GM19372 (cell line): ENCODE results near the gene ABCA2.

Source experiments
- ATAC-seq: cut with Tn5 transposase; IDR thresholded peaks from one replicate; pipeline ENCODE4 v1.9.1; 2021; ENCODE audit warnings: mild to moderate bottlenecking, low read depth, moderate library complexity; ENCODE audit not compliant: unreplicated experiment

Gene ABCA2

GRCh38 chr9:137032858-137033257 lies 4.8 kb upstream of the ABCA2 start:
- no peak for ATAC-seq

DNA sequence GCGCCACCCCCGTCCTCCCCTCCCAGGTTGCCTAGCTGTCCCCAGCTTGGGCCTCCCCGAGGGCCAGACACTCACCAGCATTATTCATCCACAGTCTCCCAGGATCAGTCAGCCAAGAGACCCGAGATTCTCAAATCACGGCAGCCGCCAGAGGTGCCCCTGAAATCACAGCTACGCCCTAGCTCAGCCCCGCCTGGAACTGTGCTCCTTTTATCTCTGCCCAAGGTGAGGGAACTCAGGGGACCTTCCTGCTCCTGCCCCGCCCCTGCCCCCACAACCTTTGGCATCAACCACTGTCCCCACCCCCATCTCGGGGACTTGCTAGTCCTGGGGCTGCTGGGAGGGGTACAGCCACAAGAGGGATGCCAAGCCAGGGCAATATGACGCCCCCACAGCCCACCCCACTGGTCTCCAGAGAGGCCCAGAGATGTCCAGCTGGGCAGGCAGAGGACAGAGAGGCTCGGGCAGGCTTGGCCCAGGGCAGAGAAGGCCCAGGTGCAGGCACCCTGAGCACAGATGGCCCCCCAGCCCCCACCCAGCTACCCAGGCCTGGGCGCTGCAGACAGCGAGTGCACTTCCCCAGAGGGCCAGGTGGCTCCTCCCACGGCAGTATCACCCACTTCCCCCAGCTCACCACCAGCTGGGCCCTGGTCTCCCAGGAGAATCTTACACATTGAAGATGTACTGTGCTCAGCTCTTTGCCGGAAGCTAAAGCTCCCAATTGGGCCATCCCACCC lies 4.0 kb upstream of the ABCA2 start, which contains the start of gene FUT7:
Gene FUT7 (minus strand): TSS at position 185 of the 737 bp plus-strand sequence. CDS start 97 bp downstream, at position 88.
- no peak for ATAC-seq

DNA sequence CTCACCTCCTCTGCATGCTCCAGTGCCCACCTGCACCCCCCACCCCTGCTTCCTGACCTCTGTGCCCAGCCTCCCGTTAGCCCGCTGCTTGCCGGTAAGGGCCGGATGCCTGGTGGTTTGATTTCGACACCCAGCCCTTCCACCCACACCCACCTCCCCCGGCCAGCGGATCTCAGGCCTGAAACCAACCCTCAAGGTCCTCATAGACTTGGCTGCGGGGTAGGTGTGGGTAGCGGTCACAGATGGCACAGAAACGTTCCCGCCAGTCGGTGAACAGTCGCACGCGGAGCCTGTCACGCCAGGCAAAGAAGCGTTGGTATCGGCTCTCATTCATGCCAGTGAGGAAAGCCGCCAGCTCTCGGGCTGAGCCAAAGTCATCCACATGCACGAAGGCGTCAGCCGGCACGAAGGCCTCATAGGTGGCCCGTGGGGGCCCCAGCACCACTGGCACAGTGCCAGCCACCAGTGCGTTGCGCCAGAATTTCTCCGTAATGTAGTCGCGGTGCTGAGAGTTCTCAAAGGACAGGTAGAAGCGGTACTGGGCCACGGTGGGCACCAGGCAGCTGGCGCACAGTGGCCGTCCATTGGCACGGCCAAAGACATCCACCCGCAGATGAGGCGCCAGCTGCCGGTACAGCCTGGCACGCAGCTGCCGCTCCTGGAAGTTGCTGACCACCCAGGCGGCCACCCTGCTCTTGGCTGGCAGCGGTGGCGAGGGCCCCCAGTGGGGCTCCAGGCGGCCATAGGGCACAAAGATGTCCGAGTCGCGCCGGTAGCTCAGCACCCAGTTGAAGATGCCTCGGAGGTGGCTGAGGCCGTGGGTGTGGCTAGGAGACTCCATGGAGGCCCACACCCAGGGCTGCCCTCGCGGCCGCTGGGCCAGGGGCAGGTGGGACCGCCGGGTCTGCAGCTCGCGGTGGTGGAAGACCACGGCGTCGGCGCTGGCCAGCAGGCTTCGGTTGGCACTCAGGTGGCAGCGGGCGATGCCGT lies 2.8 kb upstream of the ABCA2 start:
- no peak for ATAC-seq

DNA sequence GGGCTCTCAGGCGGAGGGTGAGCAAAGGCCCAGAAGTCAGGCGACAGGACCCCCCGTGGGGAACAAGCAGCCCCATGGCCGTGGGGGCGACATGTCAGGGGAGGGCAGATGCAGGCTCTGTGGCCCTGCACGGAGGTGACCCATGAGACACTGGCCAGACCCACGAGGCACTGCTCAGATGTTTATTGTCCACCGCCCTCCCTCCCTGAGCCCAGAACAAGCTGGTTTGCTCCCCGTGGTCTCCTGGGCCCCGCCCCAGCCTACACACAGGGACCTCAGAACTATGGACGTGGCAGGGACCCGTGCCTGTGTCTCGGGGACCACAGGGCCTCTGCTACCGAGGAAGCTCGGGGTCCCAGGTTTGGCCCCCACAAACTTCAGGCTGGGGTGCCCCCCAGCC lies 2.0 kb upstream of the ABCA2 start:
- ATAC-seq: no peak

DNA sequence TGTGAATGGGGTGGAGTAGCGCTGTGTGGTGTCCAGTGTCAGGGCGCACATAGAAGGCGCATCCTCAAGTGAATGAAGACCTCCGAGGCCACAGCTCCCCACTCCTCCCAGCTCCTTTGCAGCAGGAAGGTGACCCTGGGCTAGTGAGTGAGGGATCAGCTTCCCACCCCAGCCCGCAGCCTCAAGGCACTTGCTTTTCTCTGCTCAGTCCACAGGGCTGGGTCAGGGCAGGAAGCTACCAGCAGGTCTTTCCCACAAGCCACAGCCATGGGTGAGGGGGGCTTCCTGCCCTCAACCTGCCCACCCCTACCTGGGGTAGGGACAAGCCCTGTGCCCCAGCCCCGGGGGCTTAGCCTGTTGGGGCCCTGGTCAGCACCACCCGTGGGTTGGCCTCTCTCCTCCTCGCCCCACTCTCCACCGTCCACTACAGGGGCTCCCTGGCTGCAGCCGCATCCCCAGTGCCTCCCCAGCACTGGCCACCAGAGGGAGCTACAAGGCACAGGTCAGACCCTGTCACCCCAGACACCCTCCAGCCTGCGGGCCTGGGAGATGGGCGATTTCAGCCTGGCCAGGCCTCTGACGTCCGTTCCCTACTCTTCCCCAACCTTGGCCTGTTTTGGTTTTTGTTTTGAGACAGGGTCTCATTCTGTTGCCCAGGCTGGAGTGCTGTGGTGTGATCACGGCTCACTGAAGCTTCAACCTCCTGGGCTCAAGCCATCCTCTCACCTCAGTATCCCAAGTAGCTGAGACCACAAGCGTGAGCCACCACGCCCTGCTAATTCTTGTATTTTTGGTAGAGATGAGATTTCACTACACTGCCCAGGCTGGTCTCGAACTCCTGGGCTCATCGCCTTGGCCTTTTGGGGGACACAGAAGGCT lies 1.3 kb upstream of the ABCA2 start:
- no peak for ATAC-seq

DNA sequence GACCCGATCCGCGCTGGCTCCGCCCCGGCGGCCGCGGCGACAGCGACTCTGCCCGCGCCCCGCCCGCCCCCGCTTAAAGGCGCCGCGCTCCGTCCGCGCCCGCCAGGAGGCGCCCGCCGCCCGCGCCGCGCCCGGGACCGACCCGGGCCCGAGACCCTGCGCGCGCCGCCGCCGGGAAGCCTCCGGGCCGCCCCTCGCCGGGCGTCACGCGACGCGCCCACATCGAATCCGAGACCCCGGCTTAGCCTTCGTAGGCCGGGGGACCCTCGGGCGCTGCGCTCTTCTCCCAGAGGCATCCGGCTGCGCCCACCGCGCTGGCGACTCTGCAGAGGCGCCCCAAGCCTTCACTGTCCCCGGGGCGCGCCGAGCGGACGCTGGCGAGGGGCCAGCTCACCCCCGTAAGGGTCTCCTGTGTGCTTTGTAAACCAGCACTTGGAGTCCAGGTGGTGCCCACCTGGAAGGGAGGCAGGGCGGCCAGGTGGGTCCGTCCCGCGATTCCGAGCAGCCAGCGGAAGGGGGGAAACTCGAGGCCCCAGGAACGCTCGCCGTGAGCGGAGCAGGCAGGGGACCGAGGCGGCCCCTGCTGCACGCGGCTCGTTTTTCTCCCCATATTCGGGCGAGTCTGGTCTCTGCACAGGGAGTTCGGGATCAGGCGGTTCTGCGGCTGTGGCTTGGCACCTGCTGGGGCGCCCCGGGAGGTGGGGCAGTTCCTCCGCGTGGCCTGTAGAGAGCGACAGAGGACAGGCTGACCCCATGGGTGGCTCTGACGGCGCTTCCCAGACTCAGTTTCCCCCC lies 423 bp upstream of the ABCA2 start:
- ATAC-seq: peak; percentile 62

GRCh38 chr9:137026828-137027227 lies 1.2 kb downstream of the ABCA2 start:
- ATAC-seq: no peak

GRCh38 chr9:137026384-137026783 lies 1.7 kb downstream of the ABCA2 start:
- no peak for ATAC-seq

GRCh38 chr9:137025517-137025966 lies 2.5 kb downstream of the ABCA2 start:
- ATAC-seq: no peak

DNA sequence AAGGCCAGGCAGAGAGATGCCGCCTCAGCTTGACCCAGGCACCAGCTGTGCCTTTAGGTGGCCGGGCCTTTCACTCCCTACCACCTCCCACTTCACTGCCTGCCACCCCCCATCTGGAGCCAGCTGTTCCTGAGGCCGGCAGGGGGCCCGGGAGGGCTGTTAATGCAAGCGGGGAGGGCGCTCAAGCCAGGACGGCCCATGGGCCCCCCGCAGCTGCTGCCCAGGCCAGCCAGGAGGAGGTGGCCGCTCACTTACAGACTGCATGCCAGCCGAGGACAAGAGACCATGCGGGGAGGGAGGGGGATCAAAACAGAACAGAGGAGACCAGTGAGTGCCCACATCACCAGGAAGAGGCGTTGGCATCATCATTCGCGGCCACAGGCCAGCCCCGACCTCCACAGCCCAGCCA lies 4.5 kb downstream of the ABCA2 start:
- no peak for ATAC-seq

- no peak for ATAC-seq
Observed at GRCh38 chr9:137023157-137023556, 4.9 kb downstream of the ABCA2 start.

DNA sequence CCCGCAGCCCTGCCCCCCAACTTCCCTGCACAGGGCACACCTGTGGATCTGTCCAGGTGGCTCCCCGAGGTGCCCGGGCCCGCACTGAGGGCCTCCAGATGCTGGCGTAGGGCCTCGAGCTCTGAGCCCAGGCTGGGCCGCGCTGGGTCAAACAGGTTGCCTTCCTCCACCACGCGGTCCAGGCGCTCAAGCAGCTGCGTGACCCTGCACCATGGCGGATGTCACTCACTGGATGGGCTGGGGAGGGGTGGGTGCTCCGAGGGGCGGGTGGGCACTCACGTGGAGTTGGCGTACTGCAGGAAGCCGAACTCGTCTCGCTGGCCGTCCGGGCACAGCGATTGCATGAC lies 5.4 kb downstream of the ABCA2 start:
- ATAC-seq: no peak

- ATAC-seq: no peak
Observed at GRCh38 chr9:137021979-137022661, 5.9 kb downstream of the ABCA2 start.

- ATAC-seq: no peak
Observed at GRCh38 chr9:137021568-137021978, 6.5 kb downstream of the ABCA2 start.

GRCh38 chr9:137020771-137021567 lies 7.1 kb downstream of the ABCA2 start:
- no peak for ATAC-seq

DNA sequence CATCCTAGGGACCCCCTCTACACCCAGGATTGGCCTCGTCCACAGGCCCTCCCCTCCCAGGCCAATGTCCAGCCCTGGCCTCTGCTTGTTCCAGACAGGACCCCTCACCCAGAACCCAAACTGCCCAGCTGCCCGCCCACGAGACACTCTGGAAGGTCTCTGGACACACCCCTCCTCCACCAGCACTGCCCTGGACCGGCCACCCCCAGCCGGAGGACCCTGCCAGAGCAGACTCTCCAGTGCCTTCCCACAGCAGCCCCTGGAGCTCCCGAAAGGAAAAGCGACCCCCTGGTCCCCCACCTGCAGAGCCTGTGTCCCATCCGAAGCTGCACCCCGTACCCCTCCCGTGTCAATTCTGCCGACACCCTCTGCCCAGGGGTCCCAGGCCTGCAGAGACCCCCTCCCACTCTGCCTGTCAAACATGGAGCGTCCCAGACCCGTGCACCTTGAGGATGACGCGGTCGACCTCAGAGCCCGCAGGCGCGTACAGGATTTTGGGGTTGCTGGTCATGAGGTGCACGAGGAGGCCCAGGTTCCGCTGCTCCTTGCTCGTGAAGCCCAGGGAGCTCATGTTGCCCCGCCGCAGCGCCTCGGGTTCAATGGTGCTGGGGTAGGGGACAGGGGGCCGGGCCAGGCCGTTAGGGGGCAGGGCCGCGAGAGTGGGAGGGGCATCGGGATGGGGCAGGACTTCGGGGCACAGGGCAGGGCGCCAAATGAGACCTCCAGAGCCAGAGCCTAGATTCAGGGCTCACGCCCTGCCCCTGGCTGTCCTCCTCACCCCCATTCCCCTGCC lies 8.0 kb downstream of the ABCA2 start:
- no peak for ATAC-seq

GRCh38 chr9:137018761-137019559 lies 9.1 kb downstream of the ABCA2 start:
- ATAC-seq: no peak
